GM19023 (cell line): ENCODE measurements around the gene ZNF516.

Experiments
- ATAC-seq: cut with Tn5 transposase; IDR thresholded peaks from one replicate; pipeline ENCODE4 v1.9.1; 2021; ENCODE audit warnings: mild to moderate bottlenecking, moderate library complexity; ENCODE audit not compliant: unreplicated experiment

The ZNF516 gene

GRCh38 chr18:76442413-76443171, 52.5 kb downstream of the ZNF516 start:
- no peak for ATAC-seq

GRCh38 chr18:76441668-76442412, 53.2 kb downstream of the ZNF516 start:
- ATAC-seq, result no peak

GRCh38 chr18:76441002-76441667, 53.9 kb downstream of the ZNF516 start:
- ATAC-seq, result no peak

GRCh38 chr18:76437910-76438309, 57.1 kb downstream of the ZNF516 start:
- no peak for ATAC-seq

- no peak for ATAC-seq
These were observed 58.0 kb downstream of the ZNF516 start for GRCh38 chr18:76437011-76437410.

GRCh38 chr18:76436342-76436741, 58.7 kb downstream of the ZNF516 start:
- no peak for ATAC-seq

GRCh38 chr18:76435316-76435989, 59.6 kb downstream of the ZNF516 start:
- ATAC-seq, result no peak

DNA sequence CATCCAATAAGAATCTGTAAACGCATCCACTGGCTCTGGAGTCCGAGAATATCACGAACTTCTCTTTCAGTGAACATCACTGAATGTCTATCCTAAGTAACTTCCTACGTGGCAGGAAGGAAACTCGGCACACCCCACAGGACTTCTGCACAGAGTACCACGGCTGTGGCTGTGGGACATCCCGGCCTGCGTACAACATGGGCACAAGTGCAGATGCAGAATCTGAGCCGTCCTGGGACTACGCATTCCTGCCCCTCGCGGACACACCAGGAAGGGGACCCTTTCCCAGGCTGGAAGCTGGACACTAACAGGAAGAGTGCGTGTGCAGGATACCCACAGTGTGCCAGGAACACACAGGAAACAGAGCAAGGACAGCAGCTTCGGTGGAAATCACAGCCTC, 60.6 kb downstream of the ZNF516 start:
- no peak for ATAC-seq

GRCh38 chr18:76433788-76434187, 61.3 kb downstream of the ZNF516 start:
- no peak for ATAC-seq

- no peak for ATAC-seq
These were observed 61.9 kb downstream of the ZNF516 start for GRCh38 chr18:76432970-76433767.

DNA sequence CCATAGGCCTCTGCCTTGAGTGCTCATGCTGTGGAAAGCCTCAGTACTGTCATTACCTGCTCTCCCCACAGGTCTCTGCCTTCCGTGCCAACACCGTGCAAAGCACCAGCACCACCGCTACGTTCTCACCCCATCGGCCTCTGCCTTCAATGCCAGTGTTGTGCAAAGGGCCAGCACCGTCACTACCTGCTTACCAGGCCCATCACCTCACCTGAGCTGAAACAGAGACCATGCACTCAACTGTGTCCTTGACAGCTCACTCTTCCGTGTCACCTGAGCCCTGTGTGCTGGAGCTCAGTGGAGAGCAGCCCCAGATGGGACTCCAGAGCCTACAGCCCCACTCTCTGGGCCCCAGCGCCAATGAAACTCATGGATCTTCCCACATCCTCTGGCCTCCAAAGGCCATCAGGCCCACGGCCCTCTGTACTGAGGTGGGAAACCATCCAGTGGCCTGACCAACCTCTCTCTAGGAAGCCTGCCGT, 62.7 kb downstream of the ZNF516 start:
- no peak for ATAC-seq

DNA sequence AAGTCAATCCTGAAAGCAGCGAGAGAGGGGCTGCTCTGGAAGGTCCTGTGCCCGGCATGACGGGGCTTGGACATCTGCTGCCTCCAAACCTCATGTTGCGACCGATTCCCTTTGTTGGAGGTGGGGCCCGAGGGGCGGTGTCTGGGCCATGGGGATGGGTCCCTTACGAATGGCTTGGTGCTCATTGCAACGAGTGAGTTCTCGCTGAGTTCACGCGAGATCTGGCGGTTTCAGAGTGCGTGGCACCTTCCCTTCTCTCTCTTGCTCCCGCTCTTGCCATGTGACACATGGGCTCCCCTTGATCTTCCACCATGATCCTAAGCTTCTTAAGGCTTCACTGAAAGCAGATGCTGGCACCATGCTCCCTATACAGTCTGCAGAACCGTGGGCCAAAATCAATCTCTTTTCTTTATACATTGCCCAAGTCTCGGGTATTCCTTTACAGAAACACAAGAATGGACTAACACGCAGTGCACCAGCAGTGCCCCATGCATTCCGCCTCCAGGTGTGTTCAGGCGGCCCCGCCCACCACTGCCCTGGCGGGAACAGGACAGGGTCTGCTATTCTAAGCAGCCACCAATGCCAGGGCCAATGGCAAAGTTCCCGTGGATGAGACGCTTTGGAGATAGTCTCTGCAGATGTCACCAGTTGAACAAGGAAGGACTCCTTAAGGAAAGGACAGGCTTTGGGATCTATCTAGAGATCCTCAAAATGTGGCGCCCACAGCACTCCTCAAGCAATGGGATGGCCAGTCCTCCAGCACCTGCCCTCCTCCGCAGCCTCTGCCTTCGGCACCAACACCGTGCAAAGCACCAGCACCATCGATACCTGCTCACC, 63.4 kb downstream of the ZNF516 start:
- ATAC-seq, result no peak

DNA sequence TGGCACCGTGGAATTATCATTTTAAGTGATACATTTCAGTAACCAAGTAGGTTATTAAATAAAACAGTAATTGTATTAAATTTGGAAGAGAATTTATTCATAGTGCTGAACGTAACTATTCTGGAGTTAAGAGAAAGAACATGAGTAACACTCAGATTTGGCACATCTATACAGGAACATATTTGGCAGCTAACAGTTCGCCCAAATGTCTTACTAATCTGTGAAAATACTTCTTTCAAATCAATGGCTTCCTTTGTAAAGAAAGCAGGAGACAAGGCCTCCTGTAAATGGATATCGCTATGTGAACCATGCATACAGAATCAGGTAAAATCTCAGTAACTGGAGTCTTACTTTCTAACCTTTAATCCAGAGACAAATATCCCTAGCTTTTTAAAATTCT, 64.4 kb downstream of the ZNF516 start:
- no peak for ATAC-seq

- ATAC-seq, result no peak
These were observed 65.5 kb downstream of the ZNF516 start for GRCh38 chr18:76429262-76430126.

GRCh38 chr18:76428396-76429261, 66.4 kb downstream of the ZNF516 start:
- no peak for ATAC-seq

GRCh38 chr18:76426737-76427305, 68.2 kb downstream of the ZNF516 start:
- no peak for ATAC-seq
